DOHH2 (cell line): ENCODE data around the gene YTHDF1.

Source experiments
- CTCF ChIP-seq: fragments of 200-600 bp; sonication (generic); IDR thresholded peaks from one replicate; pipeline ENCODE4 v1.5.1; 2014; ENCODE audit warnings: antibody characterized with exemption, mild to moderate bottlenecking, low read depth, low read length; ENCODE audit not compliant: poor library complexity, severe bottlenecking
- EZH2phosphoT487 ChIP-seq: fragments of 200-600 bp; sonication (generic); IDR thresholded peaks from 2 replicates; pipeline ENCODE4 v1.6.1; 2017; ENCODE audit warnings: borderline replicate concordance, mild to moderate bottlenecking, antibody characterized with exemption, low read length, moderate library complexity, mixed read lengths

GRCh38 chr20:63190828-63191227 is 25.1 kb downstream of the YTHDF1 start:
- TF ChIP-seq CTCF (no peak), EZH2phosphoT487 (no peak)
